ENCODE results near the gene ABAT.

Gene ABAT

DNA sequence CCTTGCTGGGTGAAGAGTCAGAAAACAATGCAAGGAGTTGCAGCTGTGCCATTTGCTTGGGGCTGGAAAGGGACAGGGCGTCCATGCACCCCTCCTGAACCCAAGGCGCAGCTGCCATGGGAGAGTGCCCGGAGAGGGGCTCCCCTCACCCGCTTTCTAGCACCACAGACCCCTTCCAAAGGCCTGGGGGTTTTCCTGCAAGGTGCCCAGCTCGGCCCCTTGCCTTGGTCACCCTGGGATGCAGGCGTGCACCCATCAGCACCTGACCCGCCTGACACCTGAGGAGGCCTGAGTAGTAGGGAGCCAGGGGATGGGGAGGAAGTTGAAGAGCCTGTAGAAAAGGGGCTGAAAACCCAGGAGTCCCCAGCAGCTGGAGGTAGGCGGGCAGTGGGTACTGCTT, 92.8 kb downstream of the ABAT start:
- DNase-seq (ENCODE audit: low spot score) = no peak
- H3K27ac ChIP-seq = no peak overlapping the region
- no peak overlapping the region for H3K4me3 ChIP-seq
- TF ChIP-seq, protein P1, sequence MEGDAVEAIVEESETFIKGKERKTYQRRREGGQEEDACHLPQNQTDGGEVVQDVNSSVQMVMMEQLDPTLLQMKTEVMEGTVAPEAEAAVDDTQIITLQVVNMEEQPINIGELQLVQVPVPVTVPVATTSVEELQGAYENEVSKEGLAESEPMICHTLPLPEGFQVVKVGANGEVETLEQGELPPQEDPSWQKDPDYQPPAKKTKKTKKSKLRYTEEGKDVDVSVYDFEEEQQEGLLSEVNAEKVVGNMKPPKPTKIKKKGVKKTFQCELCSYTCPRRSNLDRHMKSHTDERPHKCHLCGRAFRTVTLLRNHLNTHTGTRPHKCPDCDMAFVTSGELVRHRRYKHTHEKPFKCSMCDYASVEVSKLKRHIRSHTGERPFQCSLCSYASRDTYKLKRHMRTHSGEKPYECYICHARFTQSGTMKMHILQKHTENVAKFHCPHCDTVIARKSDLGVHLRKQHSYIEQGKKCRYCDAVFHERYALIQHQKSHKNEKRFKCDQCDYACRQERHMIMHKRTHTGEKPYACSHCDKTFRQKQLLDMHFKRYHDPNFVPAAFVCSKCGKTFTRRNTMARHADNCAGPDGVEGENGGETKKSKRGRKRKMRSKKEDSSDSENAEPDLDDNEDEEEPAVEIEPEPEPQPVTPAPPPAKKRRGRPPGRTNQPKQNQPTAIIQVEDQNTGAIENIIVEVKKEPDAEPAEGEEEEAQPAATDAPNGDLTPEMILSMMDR (IDR thresholded peaks at IDR 0.05) = no peak

- no peak for DNase-seq (ENCODE audit: low spot score)
- no peak overlapping the region for H3K4me3 ChIP-seq
- H3K27ac ChIP-seq = no peak overlapping the region
- TF ChIP-seq, protein P1 (IDR thresholded peaks at IDR 0.05) = no peak
Observed at GRCh38 chr16:8768283-8768682, 93.9 kb downstream of the ABAT start.

DNA sequence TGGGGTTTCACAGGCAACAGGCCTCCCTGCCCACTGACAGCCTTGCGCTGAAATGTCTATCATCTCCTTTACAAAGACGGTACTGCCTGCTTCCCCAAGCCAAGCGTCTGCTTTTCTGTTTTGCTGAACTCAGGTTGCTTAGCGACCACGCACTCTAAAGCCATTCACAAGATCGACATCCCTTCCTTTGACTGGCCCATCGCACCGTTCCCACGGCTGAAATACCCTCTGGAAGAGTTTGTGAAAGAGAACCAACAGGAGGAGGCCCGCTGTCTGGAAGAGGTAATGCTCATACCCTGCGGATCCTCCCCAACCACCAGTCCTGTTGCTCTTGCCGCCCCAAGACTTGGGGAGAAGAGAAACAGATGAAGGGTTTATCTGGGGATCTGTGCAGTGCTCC, 94.3 kb downstream of the ABAT start:
- no peak overlapping the region for H3K27ac ChIP-seq
- H3K4me3 ChIP-seq = no peak overlapping the region
- DNase-seq (ENCODE audit: low spot score) = no peak
- TF ChIP-seq, protein P1 (IDR thresholded peaks at IDR 0.05) = no peak

GRCh38 chr16:8773537-8773936, 99.1 kb downstream of the ABAT start:
- no peak for DNase-seq (ENCODE audit: low spot score)
- H3K4me3 ChIP-seq = no peak overlapping the region
- TF ChIP-seq, protein P1 (IDR thresholded peaks at IDR 0.05) = no peak
- no peak overlapping the region for H3K27ac ChIP-seq

DNA sequence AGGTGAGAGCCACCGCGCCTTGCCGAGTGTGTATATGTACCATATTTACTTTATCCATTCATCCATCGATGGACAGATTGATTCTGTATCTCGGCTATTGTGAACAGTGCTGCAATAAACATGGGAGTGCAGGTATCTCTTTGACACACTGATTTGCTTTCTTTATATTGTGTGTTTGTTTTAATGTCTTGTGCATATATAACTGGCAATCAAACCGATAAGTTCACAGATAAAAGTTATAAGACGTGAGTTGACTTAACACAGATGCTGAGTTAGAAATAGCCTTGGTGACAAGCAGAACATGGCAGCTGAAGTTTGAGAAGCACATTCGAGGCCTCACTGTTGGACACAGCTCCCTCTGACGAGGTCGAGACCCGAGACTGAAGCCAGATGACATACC, 99.8 kb downstream of the ABAT start:
- Histone ChIP-seq H3K4me3 (no peak overlapping the region), H3K27ac (no peak overlapping the region)
- DNase-seq (ENCODE audit: low spot score) = no peak
- TF ChIP-seq, protein P1 (IDR thresholded peaks at IDR 0.05) = no peak

DNA sequence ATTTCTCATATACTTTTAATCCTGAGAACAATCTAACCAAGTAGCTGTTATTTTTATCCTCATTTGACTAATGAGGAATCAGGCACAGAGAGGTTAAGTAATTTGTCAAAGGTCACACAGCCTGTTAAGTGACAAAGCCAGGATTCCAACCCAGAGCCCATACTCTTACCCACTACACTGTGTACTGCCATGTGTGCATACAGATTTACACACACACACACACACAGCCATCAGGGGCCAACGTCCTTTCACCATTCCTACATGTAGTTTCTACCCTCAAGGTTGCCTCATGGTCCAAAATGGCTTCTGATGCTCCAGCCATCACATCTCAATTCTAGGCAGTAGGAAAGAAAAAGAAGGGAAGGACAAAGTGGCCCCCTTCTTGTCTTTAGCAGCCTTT, 100.9 kb downstream of the ABAT start:
- Histone ChIP-seq H3K4me3 (no peak overlapping the region), H3K27ac (no peak overlapping the region)
- DNase-seq (ENCODE audit: low spot score) = no peak
- TF ChIP-seq, protein P1 (IDR thresholded peaks at IDR 0.05) = no peak

DNA sequence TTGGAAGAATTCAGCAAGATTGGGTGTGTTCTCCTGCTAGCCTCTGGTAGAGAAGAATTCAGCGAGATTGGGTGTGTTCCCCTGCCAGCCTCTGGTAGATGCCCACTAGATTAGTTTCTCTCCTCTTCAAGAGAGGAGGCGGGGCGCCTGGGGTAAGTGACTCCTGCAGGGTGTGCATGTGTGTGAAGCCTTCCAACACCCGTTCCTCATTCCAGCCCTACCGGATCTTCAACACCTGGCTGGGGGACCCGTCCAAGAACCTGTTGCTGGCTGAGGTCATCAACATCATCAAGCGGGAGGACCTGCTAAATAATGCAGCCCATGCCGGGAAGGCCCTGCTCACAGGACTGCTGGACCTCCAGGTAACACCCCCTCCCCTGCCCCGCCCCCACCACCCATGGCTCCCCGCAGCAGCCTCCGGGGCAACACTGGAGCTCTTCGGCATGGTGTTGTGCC, 101.7 kb downstream of the ABAT start:
- no peak for DNase-seq (ENCODE audit: low spot score)
- no peak overlapping the region for H3K4me3 ChIP-seq
- TF ChIP-seq, protein P1 (IDR thresholded peaks at IDR 0.05) = no peak
- no peak overlapping the region for H3K27ac ChIP-seq

Measured in coronary artery (tissue), 2 donors.